Spleen (tissue), 11 donors: ENCODE measurements around the gene PLA2G4D. TPM values are rescaled to one million over a fixed set of nuclear protein-coding genes. Genes with fewer than 3 reads are reported as not detected.

Experiments used
- DNase-seq: peaks from one replicate; pipeline ENCODE4 v3.0.0-alpha.2; 2020
- H3K27ac ChIP-seq, 8 donors: fragments of 200-600 bp; sonication (generic) in 7 of 8; 1 replicate in 4 of 8; 2 replicates in 4 of 8; pipeline versions ENCODE4 v1.5.0 to v1.8.0; 2016 to 2021; ENCODE audit warnings: inconsistent platforms in 4 of 8, mild to moderate bottlenecking in 4 of 8, moderate library complexity in 1 of 8
- H3K27me3 ChIP-seq, 7 donors: fragments of 200-600 bp; sonication (generic) in 6 of 7; replicated peaks in 1 of 7; 1 replicate in 4 of 7; 2 replicates in 3 of 7; pipeline versions ENCODE4 v1.5.0 to v1.8.0; 2016 to 2021; ENCODE audit warnings: inconsistent platforms in 3 of 7, mild to moderate bottlenecking in 1 of 7
- H3K36me3 ChIP-seq, 6 donors: fragments of 200-600 bp; sonication (generic) in 5 of 6; 1 replicate in 4 of 6; 2 replicates in 2 of 6; pipeline versions ENCODE4 v1.5.0 to v1.8.0; 2016 to 2021; ENCODE audit warnings: inconsistent platforms in 2 of 6
- H3K4me1 ChIP-seq, 6 donors: fragments of 200-600 bp; sonication (generic) in 5 of 6; 1 replicate in 3 of 6; 2 replicates in 3 of 6; pipeline versions ENCODE4 v1.5.0 to v1.8.0; 2016 to 2021; ENCODE audit warnings: inconsistent platforms in 3 of 6
- H3K4me3 ChIP-seq, 8 donors: fragments of 200-600 bp; sonication (generic) in 7 of 8; 1 replicate in 4 of 8; 2 replicates in 4 of 8; pipeline versions ENCODE4 v1.5.0 to v1.8.0; 2016 to 2021; ENCODE audit warnings: inconsistent platforms in 4 of 8, mild to moderate bottlenecking in 4 of 8, moderate library complexity in 2 of 8
- H3K9me3 ChIP-seq, 8 donors: fragments of 200-600 bp; sonication (generic) in 7 of 8; 1 replicate in 4 of 8; 2 replicates in 4 of 8; pipeline versions ENCODE4 v1.5.0 to v1.8.0; 2016 to 2021; ENCODE audit warnings: inconsistent platforms in 4 of 8
- POLR2A ChIP-seq, 3 donors: fragments of 450-650 bp; IDR thresholded peaks; one replicate each; pipeline ENCODE4 v1.5.1; 2017; ENCODE audit warnings: antibody characterized with exemption in 3 of 3, mild to moderate bottlenecking in 1 of 3
- POLR2AphosphoS5 ChIP-seq, 3 donors: sonication (generic); formaldehyde crosslinking; IDR thresholded peaks; one replicate each; pipeline ENCODE4 v1.5.1; 2017; ENCODE audit warnings: antibody characterized with exemption in 3 of 3
- WGBS, 5 donors: extraction: QIAGEN DNeasy Blood & Tissue Kit in 3 of 5; methylation state at CpG; one replicate each; pipeline versions ENCODE4 v1.1.5 to v1.1.7; 2013 to 2018; 5-methylcytosine and 5-hydroxymethylcytosine counted together
- intact Hi-C: fragments of 100-400 bp; cut with DNase I; formaldehyde crosslinking; loops from one replicate; pipeline ENCODE4 v1.15.0; 2023; ENCODE audit warnings: low total_unique reads
- polyA plus RNA-seq, 3 donors: library from polyadenylated mRNA; stranded (reverse); fragments of 200-250 nt; gene quantifications; one replicate each; pipeline ENCODE4 v1.2.1, GENCODE V29; 2013
- total RNA-seq, 7 donors: library from RNA; depleted of rRNA in 3 of 7; stranded (reverse); fragments of >200 nt in 3 of 7; fragmentation: NEBNext Ultra II Directional in 4 of 7; extraction: Animal tissue kit (Norgen Biotek cat#: 25700) in 4 of 7; gene quantifications; one replicate each; pipeline versions ENCODE4 v1.1.0 to v1.2.1, GENCODE V29; 2016 to 2021
- TF ChIP-seq, protein P1 (sequence below), 11 experiments: fragments of 200-600 bp in 7 of 11; fragments of 450-650 bp in 4 of 11; sonication (generic) in 4 of 11; IDR thresholded peaks in 8 of 11; conservative IDR thresholded peaks in 3 of 11; 1 replicate in 7 of 11; 2 replicates in 4 of 11; pipeline versions ENCODE4 v1.4.0 to v1.8.0; 2016 to 2021; ENCODE audit warnings: antibody characterized with exemption in 11 of 11, inconsistent platforms in 4 of 11, mild to moderate bottlenecking in 1 of 11
- donor health status: healthy with polysubstance abuse.
- donor health status: DM: no; HTN: no; CAD: no; lungs with moderate emphysema.
- donor health status: DM: no; HTN: no; CAD: no.
- donor health status: Bipolar disorder and iron deficiency.
- donor health status: healthy.
- donor health status: DM: no; HTN: no; CAD: no.
- donor health status: DM: yes; HTN: yes; CAD: no.

Gene PLA2G4D
- total and polyA plus RNA-seq, 10 donors, result not detected

DNA sequence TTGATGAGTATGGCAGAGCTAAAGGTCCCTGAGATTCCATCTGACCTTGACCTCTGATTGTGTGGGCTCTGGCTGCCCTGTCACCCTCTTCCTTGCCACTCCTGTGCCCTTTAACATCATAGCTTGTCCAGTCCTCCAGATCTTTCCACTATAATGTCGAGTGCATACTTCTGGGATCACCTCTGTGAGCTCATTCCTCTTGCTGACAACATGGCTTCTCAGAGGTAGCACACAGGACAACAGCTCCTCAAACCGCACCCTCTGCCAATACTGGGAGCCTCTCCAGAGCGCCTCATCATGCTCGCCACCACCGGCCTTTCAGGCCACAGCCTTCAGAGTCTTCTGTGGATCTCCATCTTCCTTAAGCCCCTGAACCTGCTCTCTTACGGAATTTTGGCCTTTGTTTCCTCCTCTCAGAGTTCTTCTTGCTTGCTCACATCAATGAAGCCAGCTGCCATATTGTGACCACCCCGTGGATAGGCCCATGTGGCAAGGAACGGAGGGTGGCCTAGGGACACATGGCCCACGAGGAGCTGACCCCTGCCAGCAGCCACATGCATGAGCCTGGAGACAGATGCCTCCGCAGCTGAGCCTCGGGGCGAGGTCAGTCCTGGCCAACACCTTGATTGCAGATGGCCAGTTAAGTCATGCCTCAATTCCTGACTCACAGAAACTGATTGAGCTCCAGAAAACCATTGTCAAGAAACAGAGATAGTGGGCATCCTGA lies 31.1 kb downstream of the PLA2G4D start:
- intact Hi-C loops, result no loop called here
- no peak overlapping the region for H3K27ac ChIP-seq
- H3K27me3 ChIP-seq, result peaks cover 0 to 50% (median 0%) of the 10 kb centered on the region in 7 donors
- TF ChIP-seq, protein P1, sequence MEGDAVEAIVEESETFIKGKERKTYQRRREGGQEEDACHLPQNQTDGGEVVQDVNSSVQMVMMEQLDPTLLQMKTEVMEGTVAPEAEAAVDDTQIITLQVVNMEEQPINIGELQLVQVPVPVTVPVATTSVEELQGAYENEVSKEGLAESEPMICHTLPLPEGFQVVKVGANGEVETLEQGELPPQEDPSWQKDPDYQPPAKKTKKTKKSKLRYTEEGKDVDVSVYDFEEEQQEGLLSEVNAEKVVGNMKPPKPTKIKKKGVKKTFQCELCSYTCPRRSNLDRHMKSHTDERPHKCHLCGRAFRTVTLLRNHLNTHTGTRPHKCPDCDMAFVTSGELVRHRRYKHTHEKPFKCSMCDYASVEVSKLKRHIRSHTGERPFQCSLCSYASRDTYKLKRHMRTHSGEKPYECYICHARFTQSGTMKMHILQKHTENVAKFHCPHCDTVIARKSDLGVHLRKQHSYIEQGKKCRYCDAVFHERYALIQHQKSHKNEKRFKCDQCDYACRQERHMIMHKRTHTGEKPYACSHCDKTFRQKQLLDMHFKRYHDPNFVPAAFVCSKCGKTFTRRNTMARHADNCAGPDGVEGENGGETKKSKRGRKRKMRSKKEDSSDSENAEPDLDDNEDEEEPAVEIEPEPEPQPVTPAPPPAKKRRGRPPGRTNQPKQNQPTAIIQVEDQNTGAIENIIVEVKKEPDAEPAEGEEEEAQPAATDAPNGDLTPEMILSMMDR (IDR thresholded peaks at IDR 0.05 in 8 of 11, conservative IDR thresholded peaks at IDR 0.05 in 3 of 11), result no peak
- TF ChIP-seq POLR2AphosphoS5 (IDR thresholded peaks at IDR 0.05), result no peak
- no peak for TF ChIP-seq POLR2A (IDR thresholded peaks at IDR 0.05)
- H3K4me1 ChIP-seq, result peaks cover 0 to 8% (median 6%) of the 10 kb centered on the region in 6 donors
- WGBS, 5 donors, result 87 to 94% (median 88%) methylated on average over 12 of the region's 12 CpGs
- no peaks in the 10 kb centered on the region for H3K36me3 ChIP-seq
- peaks cover 0 to 14% (median 10%) of the 10 kb centered on the region in 8 donors for H3K9me3 ChIP-seq
- DNase-seq, result no peak
- H3K4me3 ChIP-seq, result no peak overlapping the region

DNA sequence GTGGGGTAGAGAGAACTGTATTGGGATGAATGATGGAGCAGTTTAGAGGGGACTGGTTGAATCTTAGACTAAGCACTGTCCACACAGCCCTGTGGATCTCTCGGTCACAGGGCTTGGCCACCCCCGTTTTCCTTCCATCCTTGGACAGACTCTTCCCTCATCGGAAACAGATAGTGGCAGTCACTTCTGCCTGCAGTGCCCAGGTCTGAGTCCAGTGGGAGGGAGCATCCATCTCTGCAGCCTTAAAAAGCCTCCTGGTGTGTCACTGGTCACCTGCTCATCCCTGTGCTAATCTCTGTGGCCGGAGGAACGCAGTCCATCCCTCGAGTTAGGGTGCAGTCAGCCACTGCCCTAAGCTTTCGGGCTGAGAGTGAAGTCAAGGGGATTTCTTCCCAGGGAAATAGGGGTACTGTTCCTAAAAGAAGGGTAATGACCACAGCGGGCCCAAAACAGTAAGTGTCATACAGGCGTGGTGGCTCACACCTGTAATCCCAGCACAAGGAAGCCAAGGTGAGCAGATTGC lies 32.0 kb downstream of the PLA2G4D start:
- Histone ChIP-seq H3K27me3 (peaks cover 0 to 59% (median 0%) of the 10 kb centered on the region in 7 donors), H3K4me3 (no peak overlapping the region), H3K36me3 (no peaks in the 10 kb centered on the region), H3K4me1 (peaks cover 0 to 13% (median 7%) of the 10 kb centered on the region in 6 donors), H3K9me3 (peaks cover 0 to 5% (median 4%) of the 10 kb centered on the region in 8 donors), H3K27ac (no peak overlapping the region)
- no peak for DNase-seq
- no peak for TF ChIP-seq POLR2A (IDR thresholded peaks at IDR 0.05)
- TF ChIP-seq, protein P1 (IDR thresholded peaks at IDR 0.05 in 8 of 11, conservative IDR thresholded peaks at IDR 0.05 in 3 of 11), result no peak
- intact Hi-C loops, result no loop called here
- 86 to 95% (median 93%) methylated on average over 9 of the region's 9 CpGs for WGBS, 5 donors

DNA sequence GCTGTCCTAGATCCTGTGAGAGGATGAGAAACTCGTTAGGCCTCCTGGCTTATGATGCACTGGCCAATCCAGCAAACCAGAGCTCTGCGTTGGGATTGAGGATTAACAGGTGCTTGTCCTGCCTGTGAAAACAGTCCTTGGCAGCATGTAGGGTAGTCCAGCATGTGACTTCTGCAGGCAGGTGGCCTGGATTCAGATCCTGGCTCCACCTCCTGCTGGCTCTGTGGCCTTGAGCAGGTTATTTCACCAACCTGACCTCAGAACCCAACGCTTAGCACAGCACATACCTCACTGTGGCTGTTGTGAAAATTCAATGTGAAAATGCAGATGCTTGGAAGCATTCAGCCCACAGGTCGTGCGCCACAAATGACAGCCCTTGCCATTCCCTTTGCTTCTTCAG lies 33.6 kb downstream of the PLA2G4D start:
- no peak for DNase-seq

DNA sequence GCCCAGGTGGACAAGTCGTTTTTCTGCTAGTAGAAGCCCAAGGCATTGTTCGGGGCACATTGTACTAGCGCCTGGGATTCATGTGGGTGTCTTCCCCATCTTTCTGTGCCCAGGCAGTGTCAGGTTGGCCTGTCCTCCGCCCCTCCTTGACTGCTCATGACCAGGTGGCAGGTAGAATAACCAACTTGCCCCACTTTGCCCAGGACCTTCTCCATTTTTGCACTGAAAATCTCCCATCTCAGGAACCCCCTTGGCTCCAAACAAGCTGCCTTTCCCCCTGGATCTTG lies 33.9 kb downstream of the PLA2G4D start:
- TF ChIP-seq POLR2A (IDR thresholded peaks at IDR 0.05) (no peak), POLR2AphosphoS5 (IDR thresholded peaks at IDR 0.05) (no peak)
- TF ChIP-seq, protein P1 (IDR thresholded peaks at IDR 0.05 in 8 of 11, conservative IDR thresholded peaks at IDR 0.05 in 3 of 11), result no peak
- Histone ChIP-seq H3K4me1 (peaks cover 0 to 22% (median 15%) of the 10 kb centered on the region in 6 donors), H3K36me3 (no peaks in the 10 kb centered on the region), H3K27me3 (peaks cover 0 to 58% (median 0%) of the 10 kb centered on the region in 7 donors), H3K9me3 (no peaks in the 10 kb centered on the region), H3K27ac (no peak overlapping the region), H3K4me3 (no peak overlapping the region)
- intact Hi-C loops, result no loop called here
- 80 to 91% (median 82%) methylated on average over 4 of the region's 4 CpGs for WGBS, 5 donors
- DNase-seq, result no peak

More for the DNA sequence above, 33.6 kb downstream of the PLA2G4D start:
- H3K27me3 ChIP-seq, result peaks cover 0 to 62% (median 0%) of the 10 kb centered on the region in 7 donors
- no peaks in the 10 kb centered on the region for H3K9me3 ChIP-seq
- WGBS, 5 donors, result 74 to 90% (median 84%) methylated on average over 5 of the region's 5 CpGs
- H3K4me3 ChIP-seq, result no peak overlapping the region
- TF ChIP-seq, protein P1 (IDR thresholded peaks at IDR 0.05 in 8 of 11, conservative IDR thresholded peaks at IDR 0.05 in 3 of 11), result no peak
- H3K36me3 ChIP-seq, result no peaks in the 10 kb centered on the region
- intact Hi-C loops, result no loop called here
- peaks cover 0 to 22% (median 15%) of the 10 kb centered on the region in 6 donors for H3K4me1 ChIP-seq
- H3K27ac ChIP-seq, result no peak overlapping the region
